H1 (cell line): Measurements from ENCODE around the gene DCHS1. TPM values are rescaled to one million over a fixed set of nuclear protein-coding genes. Genes with fewer than 3 reads are reported as not detected.

Source experiments
- ASH2L ChIP-seq: fragments of 200-600, 300-600 bp; sonication (generic); IDR thresholded peaks from one replicate; pipeline ENCODE4 v1.7.1; 2017; ENCODE audit warnings: low read length
- BACH1 ChIP-seq: IDR thresholded peaks from 2 replicates; pipeline ENCODE4 v1.6.1; 2012; ENCODE audit warnings: low read length, improper control_type of control experiment
- BCL11A ChIP-seq, 2 experiments: IDR thresholded peaks; one replicate each; pipeline ENCODE4 v1.6.1; 2011; ENCODE audit warnings: low read depth in 2 of 2, low read length in 2 of 2, mild to moderate bottlenecking in 2 of 2
- CTBP2 ChIP-seq: IDR thresholded peaks from 2 replicates; pipeline ENCODE4 v1.7.0; 2011; ENCODE audit warnings: borderline replicate concordance, mild to moderate bottlenecking, moderate library complexity, mixed read lengths, low read length; ENCODE audit not compliant: insufficient read depth, insufficient read length
- EP300 ChIP-seq, 2 experiments: IDR thresholded peaks; 1 replicate in 1 of 2; 2 replicates in 1 of 2; pipeline ENCODE4 v1.6.1; 2011 to 2012; ENCODE audit warnings: low read depth in 2 of 2, low read length in 2 of 2, mild to moderate bottlenecking in 2 of 2, borderline replicate concordance in 1 of 2, inconsistent platforms in 1 of 2, moderate library complexity in 1 of 2
- FOSL1 ChIP-seq: IDR thresholded peaks from 2 replicates; pipeline ENCODE4 v1.6.1; 2011; ENCODE audit warnings: mild to moderate bottlenecking, low read depth, low read length, moderate library complexity; ENCODE audit not compliant: insufficient read depth
- GABPA ChIP-seq: IDR thresholded peaks from 2 replicates; pipeline ENCODE4 v1.6.1; 2011; ENCODE audit warnings: mild to moderate bottlenecking, low read length, moderate library complexity, borderline replicate concordance; ENCODE audit not compliant: insufficient read depth
- HDAC2 ChIP-seq, 2 experiments: fragments of 300-600 bp in 1 of 2; sonication (generic) in 1 of 2; IDR thresholded peaks; 2 replicates each; pipeline ENCODE4 v1.6.1; 2011 to 2012; ENCODE audit warnings: low read depth in 2 of 2, low read length in 2 of 2, mild to moderate bottlenecking in 2 of 2, moderate library complexity in 2 of 2, borderline replicate concordance in 1 of 2, inconsistent platforms in 1 of 2
- HDAC6 ChIP-seq: IDR thresholded peaks from one replicate; pipeline ENCODE4 v1.7.1; 2012; ENCODE audit warnings: low read depth, mild to moderate bottlenecking, inconsistent platforms, low read length, moderate library complexity
- JUN ChIP-seq: IDR thresholded peaks from 2 replicates; pipeline ENCODE4 v1.6.1; 2011; ENCODE audit warnings: low read depth, mild to moderate bottlenecking, improper control_type of control experiment, low read length
- POU5F1 ChIP-seq: IDR thresholded peaks from 2 replicates; pipeline ENCODE4 v1.6.1; 2011; ENCODE audit warnings: low read depth, mild to moderate bottlenecking, low read length, moderate library complexity
- RAD21 ChIP-seq, 2 experiments: IDR thresholded peaks in 1 of 2; conservative IDR thresholded peaks in 1 of 2; 2 replicates each; pipeline ENCODE4 v1.6.1; 2011; ENCODE audit warnings: low read depth in 2 of 2, low read length in 2 of 2, improper control_type of control experiment in 1 of 2, inconsistent platforms in 1 of 2, mild to moderate bottlenecking in 1 of 2, moderate library complexity in 1 of 2
- RBBP5 ChIP-seq: IDR thresholded peaks from 2 replicates; pipeline ENCODE4 v1.7.1; 2012; ENCODE audit warnings: low read depth, mild to moderate bottlenecking, inconsistent platforms, low read length, moderate library complexity, borderline replicate concordance
- RXRA ChIP-seq: IDR thresholded peaks from 2 replicates; pipeline ENCODE4 v1.6.1; 2011; ENCODE audit warnings: low read depth, mild to moderate bottlenecking, low read length, moderate library complexity; ENCODE audit not compliant: insufficient read depth
- SAP30 ChIP-seq: fragments of 300-600 bp; sonication (generic); IDR thresholded peaks from 2 replicates; pipeline ENCODE4 v1.7.1; 2012; ENCODE audit warnings: low read length, moderate library complexity, mild to moderate bottlenecking, inconsistent platforms; ENCODE audit not compliant: insufficient read depth, insufficient replicate concordance
- SIRT6 ChIP-seq: IDR thresholded peaks from one replicate; pipeline ENCODE4 v1.7.1; 2012; ENCODE audit warnings: low read length, inconsistent platforms
- SIX5 ChIP-seq: IDR thresholded peaks from 2 replicates; pipeline ENCODE4 v1.6.1; 2011; ENCODE audit warnings: mild to moderate bottlenecking, low read depth, low read length
- SP4 ChIP-seq: IDR thresholded peaks from 2 replicates; pipeline ENCODE4 v1.6.1; 2012; ENCODE audit warnings: low read length, inconsistent platforms
- SUZ12 ChIP-seq: fragments of 200-600 bp; sonication (generic); IDR thresholded peaks from 2 replicates; pipeline ENCODE4 v1.6.1; 2012; ENCODE audit warnings: mild to moderate bottlenecking, inconsistent platforms, low read length, moderate library complexity, mixed read lengths
- TCF12 ChIP-seq: IDR thresholded peaks from 2 replicates; pipeline ENCODE4 v1.6.1; 2011; ENCODE audit warnings: low read depth, mild to moderate bottlenecking, low read length
- TEAD4 ChIP-seq: IDR thresholded peaks from 2 replicates; pipeline ENCODE4 v1.6.1; 2012; ENCODE audit warnings: low read depth, low read length, inconsistent platforms, mixed read lengths
- ZNF274 ChIP-seq: IDR thresholded peaks from 2 replicates; pipeline ENCODE4 v1.7.0; 2012; ENCODE audit warnings: low read length, borderline replicate concordance; ENCODE audit errors: extremely low read depth
- polyA plus RNA-seq, 7 experiments: library from polyadenylated mRNA; depleted of rRNA in 3 of 7; stranded (reverse) in 5 of 7; unstranded in 2 of 7; fragments of >200 nt in 5 of 7; fragments of 200-250 nt in 2 of 7; gene quantifications; 1 replicate in 5 of 7; 2 replicates in 1 of 7; 4 replicates in 1 of 7; pipeline versions ENCODE4 v1.2.1 to v1.2.3, GENCODE V29; 2011 to 2013; ENCODE audit warnings: missing spikeins in 2 of 7, mixed read lengths in 2 of 7
- total RNA-seq: library from RNA; stranded (reverse); fragmentation: NEBNext Ultra II Directional; extraction: Animal tissue kit (Norgen Biotek cat#: 25700); gene quantifications from 2 replicates; pipeline ENCODE4 v1.2.1, GENCODE V29; 2021

DCHS1 gene
- total and polyA plus RNA-seq, 2 of the 8 experiments (the other 6 are each of a cell fraction or from before 2014, with no cell fraction given) = 8.2 to 10.5 TPM

GRCh38 chr11:6603287-6604080 lies 52.1 kb downstream of the DCHS1 start, which contains the start of the genes ILK and RRP8 (continued):
- TF ChIP-seq POU5F1 (0 out of 2 replicates have a peak, but pooled peaks have one; percentile 34), EP300 (IDR thresholded peaks at IDR 0.05; ENCODE audit: borderline replicate concordance in 1 of 2, low read depth in 2 of 2, low read length in 2 of 2) (peak in 1 of 2 experiments; percentile 79; a peak in 1 of 3 replicates), HDAC2 (IDR thresholded peaks at IDR 0.05; ENCODE audit: borderline replicate concordance in 1 of 2, low read depth in 2 of 2, low read length in 2 of 2) (peak; percentile 72 to 93; a peak in 2 of 4 replicates), RXRA (no peak), TCF12 (no peak), SUZ12 (no peak), HDAC6 (no peak), ZNF274 (no peak), SIX5 (no peak), FOSL1 (no peak), ASH2L (peak; percentile 59), SAP30 (no peak), RBBP5 (no peak), SIRT6 (no peak), BACH1 (no peak), TEAD4 (peak; percentile 61; the same call in 1 of the 2 replicates), RAD21 (IDR thresholded peaks at IDR 0.05 in 1 of 2, conservative IDR thresholded peaks at IDR 0.05 in 1 of 2; ENCODE audit: low read depth in 2 of 2, low read length in 2 of 2) (peak in 1 of 2 experiments; percentile 17; a peak in 2 of 4 replicates), CTBP2 (peak; percentile 75), GABPA (0 out of 2 replicates have a peak, but pooled peaks have one; percentile 16), SP4 (no peak; the same call in 1 of the 2 replicates), BCL11A (IDR thresholded peaks at IDR 0.05; ENCODE audit: low read depth in 2 of 2, low read length in 2 of 2) (no peak), JUN (no peak)
